ENCODE data around the gene OR2AG2.

The OR2AG2 gene

GRCh38 chr11:6717426-6717825 lies 54.4 kb downstream of the OR2AG2 start:
- H3K36me3 ChIP-seq (ENCODE audit: control insufficient read depth, low read length) = no peaks in the 10 kb centered on the region
- no peak for TF ChIP-seq EZH2phosphoT487 (IDR thresholded peaks at IDR 0.05; ENCODE audit: borderline replicate concordance, low read length)
- TF ChIP-seq, protein P1, sequence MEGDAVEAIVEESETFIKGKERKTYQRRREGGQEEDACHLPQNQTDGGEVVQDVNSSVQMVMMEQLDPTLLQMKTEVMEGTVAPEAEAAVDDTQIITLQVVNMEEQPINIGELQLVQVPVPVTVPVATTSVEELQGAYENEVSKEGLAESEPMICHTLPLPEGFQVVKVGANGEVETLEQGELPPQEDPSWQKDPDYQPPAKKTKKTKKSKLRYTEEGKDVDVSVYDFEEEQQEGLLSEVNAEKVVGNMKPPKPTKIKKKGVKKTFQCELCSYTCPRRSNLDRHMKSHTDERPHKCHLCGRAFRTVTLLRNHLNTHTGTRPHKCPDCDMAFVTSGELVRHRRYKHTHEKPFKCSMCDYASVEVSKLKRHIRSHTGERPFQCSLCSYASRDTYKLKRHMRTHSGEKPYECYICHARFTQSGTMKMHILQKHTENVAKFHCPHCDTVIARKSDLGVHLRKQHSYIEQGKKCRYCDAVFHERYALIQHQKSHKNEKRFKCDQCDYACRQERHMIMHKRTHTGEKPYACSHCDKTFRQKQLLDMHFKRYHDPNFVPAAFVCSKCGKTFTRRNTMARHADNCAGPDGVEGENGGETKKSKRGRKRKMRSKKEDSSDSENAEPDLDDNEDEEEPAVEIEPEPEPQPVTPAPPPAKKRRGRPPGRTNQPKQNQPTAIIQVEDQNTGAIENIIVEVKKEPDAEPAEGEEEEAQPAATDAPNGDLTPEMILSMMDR (IDR thresholded peaks at IDR 0.05; ENCODE audit: low read depth, low read length, poor library complexity, severe bottlenecking) = no peak
- no peak overlapping the region for H3K4me3 ChIP-seq (ENCODE audit: low read length)
- no peaks in the 10 kb centered on the region for H3K79me2 ChIP-seq (ENCODE audit: control insufficient read depth, low read length)
- H3K27me3 ChIP-seq (ENCODE audit: control insufficient read depth, low read length) = peaks cover under 1% of the 10 kb centered on the region; the same call in 1 of the 2 replicates
- no peaks in the 10 kb centered on the region for H3K9me3 ChIP-seq (ENCODE audit: control insufficient read depth, insufficient read depth, low read length)
- no peak overlapping the region for H3K4me2 ChIP-seq (ENCODE audit: low read length)
- H3F3A ChIP-seq (ENCODE audit: control insufficient read depth, insufficient read depth) = no peaks in the 10 kb centered on the region
- H3K4me1 ChIP-seq (ENCODE audit: control insufficient read depth, low read length) = no peaks in the 10 kb centered on the region
- no peak overlapping the region for H3K27ac ChIP-seq (ENCODE audit: low read depth, low read length)
- no peaks in the 10 kb centered on the region for H3K9me2 ChIP-seq (replicated peaks; ENCODE audit: control insufficient read depth, low read length)
- no peaks in the 10 kb centered on the region for H4K20me1 ChIP-seq (ENCODE audit: control insufficient read depth, insufficient read depth, low read depth, low read length)
